HEK293 (cell line): ENCODE measurements around the gene GLT1D1.

ENCODE experiments used
- CTCF ChIA-PET: fragments of 350-600 bp; formaldehyde crosslinking; extraction: SDS; loops from one replicate; lab custom pipeline; 2021; ENCODE audit warnings: antibody characterized with exemption; lab: Yijun Ruan, JAX
- POLR2A ChIA-PET: fragments of 300-600 bp; formaldehyde crosslinking; extraction: SDS; loops from one replicate; lab custom pipeline; 2020; ENCODE audit warnings: antibody characterized with exemption, inconsistent platforms; lab: Yijun Ruan, JAX
- H3K27ac ChIP-seq: fragments of 200-500 bp; sonication (Bioruptor generic); 2 replicates; pipeline ENCODE4 v1.5.1; 2014; ENCODE audit warnings: low read depth, low read length, control low read depth, inconsistent platforms; ENCODE audit errors: extremely low read depth
- H3K36me3 ChIP-seq, 2 experiments: fragments of 200-500 bp in 1 of 2; sonication (Bioruptor generic) in 1 of 2; 1 replicate in 1 of 2; 2 replicates in 1 of 2; pipeline ENCODE4 v1.5.1; 2014 to 2017; ENCODE audit warnings: inconsistent platforms in 2 of 2, low read length in 2 of 2; ENCODE audit not compliant: control insufficient read depth in 2 of 2, insufficient read depth in 1 of 2
- H3K4me1 ChIP-seq: fragments of 200-500 bp; sonication (Bioruptor generic); 2 replicates; pipeline ENCODE4 v1.5.1; 2014; ENCODE audit warnings: mild to moderate bottlenecking, low read length, inconsistent platforms; ENCODE audit not compliant: control insufficient read depth, insufficient read depth
- H3K4me3 ChIP-seq: 2 replicates; pipeline ENCODE4 v1.5.1; 2011; ENCODE audit warnings: low read depth, mild to moderate bottlenecking, control low read depth, low read length, moderate library complexity
- H3K9me3 ChIP-seq: fragments of 200-500 bp; sonication (Bioruptor generic); 2 replicates; pipeline ENCODE4 v1.5.1; 2014; ENCODE audit warnings: low read depth, low read length, inconsistent platforms; ENCODE audit not compliant: control insufficient read depth, insufficient read depth
- PRDM10 ChIP-seq: fragments of 450-650 bp; formaldehyde crosslinking; IDR thresholded peaks from 2 replicates; pipeline ENCODE4 v1.5.1; 2016; ENCODE audit warnings: missing biosample characterization, missing genetic modification characterization
- PRDM2 ChIP-seq: fragments of 450-650 bp; formaldehyde crosslinking; IDR thresholded peaks from 2 replicates; pipeline ENCODE4 v1.5.1; 2016; ENCODE audit warnings: missing biosample characterization, missing genetic modification characterization, borderline replicate concordance
- ZBTB1 ChIP-seq: fragments of 450-650 bp; formaldehyde crosslinking; IDR thresholded peaks from 2 replicates; pipeline ENCODE4 v1.5.1; 2016; ENCODE audit warnings: missing biosample characterization, missing genetic modification characterization
- ZBTB17 ChIP-seq: fragments of 450-650 bp; formaldehyde crosslinking; IDR thresholded peaks from 2 replicates; pipeline ENCODE4 v1.5.1; 2016; ENCODE audit warnings: missing biosample characterization, missing genetic modification characterization
- ZBTB48 ChIP-seq: fragments of 450-650 bp; formaldehyde crosslinking; IDR thresholded peaks from 2 replicates; pipeline ENCODE4 v1.5.1; 2016; ENCODE audit warnings: missing biosample characterization, missing genetic modification characterization
- ZNF132 ChIP-seq: fragments of 450-650 bp; formaldehyde crosslinking; IDR thresholded peaks from 2 replicates; pipeline ENCODE4 v1.5.1; 2017; ENCODE audit warnings: missing biosample characterization, missing genetic modification characterization, borderline replicate concordance
- ZNF211 ChIP-seq: fragments of 450-650 bp; formaldehyde crosslinking; IDR thresholded peaks from 2 replicates; pipeline ENCODE4 v1.5.1; 2016; ENCODE audit warnings: low read depth, missing biosample characterization, missing genetic modification characterization
- ZNF214 ChIP-seq: fragments of 450-650 bp; formaldehyde crosslinking; IDR thresholded peaks from 2 replicates; pipeline ENCODE4 v1.5.1; 2017; ENCODE audit warnings: missing biosample characterization, mild to moderate bottlenecking, missing genetic modification characterization, borderline replicate concordance
- ZNF266 ChIP-seq: fragments of 450-650 bp; formaldehyde crosslinking; IDR thresholded peaks from 2 replicates; pipeline ENCODE4 v1.5.1; 2016; ENCODE audit warnings: missing biosample characterization, missing genetic modification characterization, low read depth
- ZNF280C ChIP-seq: fragments of 450-650 bp; formaldehyde crosslinking; IDR thresholded peaks from 2 replicates; pipeline ENCODE4 v1.5.1; 2016; ENCODE audit warnings: missing biosample characterization, missing genetic modification characterization
- ZNF280D ChIP-seq: fragments of 450-650 bp; formaldehyde crosslinking; IDR thresholded peaks from 2 replicates; pipeline ENCODE4 v1.5.1; 2016; ENCODE audit warnings: missing biosample characterization, missing genetic modification characterization
- ZNF311 ChIP-seq: fragments of 450-650 bp; formaldehyde crosslinking; IDR thresholded peaks from 2 replicates; pipeline ENCODE4 v1.5.1; 2017; ENCODE audit warnings: missing biosample characterization, missing genetic modification characterization, borderline replicate concordance
- ZNF350 ChIP-seq: fragments of 450-650 bp; formaldehyde crosslinking; IDR thresholded peaks from 2 replicates; pipeline ENCODE4 v1.5.0; 2017; ENCODE audit warnings: missing biosample characterization, mild to moderate bottlenecking, missing genetic modification characterization
- ZNF48 ChIP-seq: fragments of 450-650 bp; formaldehyde crosslinking; IDR thresholded peaks from 2 replicates; pipeline ENCODE4 v1.5.1; 2016; ENCODE audit warnings: missing biosample characterization, missing genetic modification characterization
- ZNF670 ChIP-seq: fragments of 450-650 bp; formaldehyde crosslinking; IDR thresholded peaks from 2 replicates; pipeline ENCODE4 v1.5.1; 2016; ENCODE audit warnings: missing biosample characterization, missing genetic modification characterization, low read depth
- ZNF704 ChIP-seq: fragments of 450-650 bp; formaldehyde crosslinking; IDR thresholded peaks from 2 replicates; pipeline ENCODE4 v1.5.1; 2016; ENCODE audit warnings: missing biosample characterization, missing genetic modification characterization
- TF ChIP-seq, protein P1 (sequence below): fragments of 450-650 bp; formaldehyde crosslinking; IDR thresholded peaks from 2 replicates; pipeline ENCODE4 v1.5.1; 2016; ENCODE audit warnings: missing biosample characterization, missing genetic modification characterization
- TF ChIP-seq, protein P2 (sequence below): fragments of 450-650 bp; formaldehyde crosslinking; IDR thresholded peaks from 2 replicates; pipeline ENCODE4 v1.5.1; 2016; ENCODE audit warnings: missing biosample characterization, missing genetic modification characterization

Gene GLT1D1

GRCh38 chr12:129002427-129002826 lies 149.1 kb downstream of the GLT1D1 start (continued):
- TF ChIP-seq PRDM2 (tag by site-specific recombination): no peak
- no peak for TF ChIP-seq ZBTB48 (tag by site-specific recombination)
- no peak for TF ChIP-seq ZNF280D
- TF ChIP-seq ZNF311 (tag by site-specific recombination): no peak
- no peak for TF ChIP-seq ZNF132 (tag by site-specific recombination)
- TF ChIP-seq ZNF48 (tag by site-specific recombination): no peak
- TF ChIP-seq, all 188 proteins: peak for 0

DNA sequence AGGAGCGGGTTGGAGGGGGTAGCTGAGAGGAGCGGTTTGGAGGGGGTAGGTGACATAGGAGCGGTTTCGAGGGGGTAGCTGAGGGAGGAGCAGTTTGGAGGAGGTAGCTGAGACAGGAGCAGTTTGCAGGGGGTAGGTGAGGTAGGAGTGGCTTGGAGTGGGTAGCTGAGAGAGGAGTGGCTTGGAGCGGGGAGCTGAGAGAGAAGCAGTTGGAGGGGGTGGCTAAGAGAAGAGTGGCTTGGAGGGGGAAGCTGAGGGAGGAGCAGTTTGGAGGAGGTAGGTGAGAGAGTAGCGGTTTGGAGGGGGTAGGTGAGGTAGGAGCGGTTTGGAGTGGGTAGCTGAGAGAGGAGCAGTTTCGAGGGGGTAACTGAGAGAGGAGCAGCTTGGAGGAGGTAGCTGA lies 152.1 kb downstream of the GLT1D1 start:
- Histone ChIP-seq H3K4me1 (no peaks in the 10 kb centered on the region), H3K4me3 (no peak overlapping the region), H3K9me3 (no peaks in the 10 kb centered on the region), H3K27ac (no peak overlapping the region), H3K36me3 (no peaks in the 10 kb centered on the region)
- ChIA-PET CTCF (no interaction called here), POLR2A (no interaction called here)
- TF ChIP-seq ZNF350 (tag by site-specific recombination): no peak
- TF ChIP-seq ZNF704 (tag by site-specific recombination): no peak
- TF ChIP-seq ZNF280C (tag by site-specific recombination): no peak
- TF ChIP-seq, protein P1, sequence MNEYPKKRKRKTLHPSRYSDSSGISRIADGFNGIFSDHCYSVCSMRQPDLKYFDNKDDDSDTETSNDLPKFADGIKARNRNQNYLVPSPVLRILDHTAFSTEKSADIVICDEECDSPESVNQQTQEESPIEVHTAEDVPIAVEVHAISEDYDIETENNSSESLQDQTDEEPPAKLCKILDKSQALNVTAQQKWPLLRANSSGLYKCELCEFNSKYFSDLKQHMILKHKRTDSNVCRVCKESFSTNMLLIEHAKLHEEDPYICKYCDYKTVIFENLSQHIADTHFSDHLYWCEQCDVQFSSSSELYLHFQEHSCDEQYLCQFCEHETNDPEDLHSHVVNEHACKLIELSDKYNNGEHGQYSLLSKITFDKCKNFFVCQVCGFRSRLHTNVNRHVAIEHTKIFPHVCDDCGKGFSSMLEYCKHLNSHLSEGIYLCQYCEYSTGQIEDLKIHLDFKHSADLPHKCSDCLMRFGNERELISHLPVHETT (tag by site-specific recombination): no peak
- TF ChIP-seq, protein P2, sequence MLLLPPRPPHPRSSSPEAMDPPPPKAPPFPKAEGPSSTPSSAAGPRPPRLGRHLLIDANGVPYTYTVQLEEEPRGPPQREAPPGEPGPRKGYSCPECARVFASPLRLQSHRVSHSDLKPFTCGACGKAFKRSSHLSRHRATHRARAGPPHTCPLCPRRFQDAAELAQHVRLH (tag by site-specific recombination): no peak
- no peak for TF ChIP-seq ZNF214
- no peak for TF ChIP-seq ZNF211 (tag by site-specific recombination)
- TF ChIP-seq ZNF48 (tag by site-specific recombination): no peak
- no peak for TF ChIP-seq ZNF670 (tag by site-specific recombination)
- no peak for TF ChIP-seq ZNF266 (tag by site-specific recombination)
- TF ChIP-seq ZBTB17 (tag by site-specific recombination): no peak
- TF ChIP-seq PRDM10: no peak
- no peak for TF ChIP-seq ZBTB1 (tag by site-specific recombination)
